Daoy (cell line): ENCODE data around the gene TSPAN3. TPM values are rescaled to one million over a fixed set of nuclear protein-coding genes. Genes with fewer than 3 reads are reported as not detected.

Experiments used
- DNase-seq: peaks from one replicate; pipeline ENCODE4 v3.0.0-alpha.2; 2015; ENCODE audit warnings: low read depth
- total RNA-seq: library from RNA; depleted of rRNA; stranded (reverse); fragments of >200 nt; shearing (Covaris generic); gene quantifications from 2 replicates; pipeline ENCODE4 v1.2.3, GENCODE V29; 2014

TSPAN3 gene
- total RNA-seq, 1 experiment from 2014 or later, result 181 TPM

DNA sequence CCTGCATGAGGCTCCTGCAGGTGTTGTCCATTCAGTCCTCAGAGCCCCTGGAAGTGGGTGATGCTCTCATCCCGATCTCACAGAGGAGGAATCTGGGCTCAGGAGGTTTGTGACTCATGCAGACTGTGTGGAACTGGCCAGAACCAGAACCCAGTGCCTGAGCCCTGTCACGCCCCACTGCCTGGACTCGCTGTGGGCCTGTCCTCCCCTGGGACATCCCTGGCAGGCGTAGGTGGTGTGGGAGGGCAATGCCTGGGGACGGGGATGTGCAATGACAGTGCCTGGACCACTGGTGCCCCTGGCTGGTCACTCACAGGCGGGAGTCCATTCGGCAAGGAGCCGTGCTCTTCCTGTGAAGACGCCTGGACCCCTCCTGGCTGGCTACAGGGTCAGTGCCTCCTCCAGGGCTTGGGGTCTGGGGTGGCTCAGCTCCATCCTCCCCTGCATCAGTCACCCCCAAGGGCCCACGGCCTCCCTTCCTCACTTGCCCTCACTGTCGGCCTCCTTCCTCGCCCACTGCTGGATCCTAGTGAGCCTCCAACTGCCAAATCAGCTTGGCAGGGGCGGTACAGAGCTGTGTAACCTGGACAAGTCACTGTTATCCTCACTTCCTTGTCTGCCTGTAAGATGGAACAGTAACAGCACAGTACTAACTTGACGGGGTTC is 61.1 kb downstream of the TSPAN3 start:
- DNase-seq, result peak; percentile 43

DNA sequence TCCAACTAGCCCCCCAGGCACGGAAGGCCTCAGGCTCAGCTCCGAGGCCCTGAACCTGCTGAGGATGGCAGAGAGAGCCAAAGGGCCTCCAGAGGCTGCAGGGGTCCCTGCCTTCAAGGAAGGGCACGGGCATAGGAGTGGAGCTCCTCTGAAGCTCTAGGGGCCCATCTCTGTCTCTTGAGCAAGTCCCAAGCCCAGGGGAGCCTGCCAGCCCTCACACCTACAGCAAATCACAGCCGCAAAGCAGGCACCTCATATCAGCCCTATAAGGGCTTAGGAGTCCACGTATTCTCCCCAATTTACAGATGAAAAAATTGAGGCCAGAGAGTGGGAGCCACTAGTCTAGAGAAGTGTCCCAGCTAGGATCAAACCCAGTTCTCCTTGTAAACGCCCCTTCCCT is 61.7 kb downstream of the TSPAN3 start:
- DNase-seq, result no peak

DNA sequence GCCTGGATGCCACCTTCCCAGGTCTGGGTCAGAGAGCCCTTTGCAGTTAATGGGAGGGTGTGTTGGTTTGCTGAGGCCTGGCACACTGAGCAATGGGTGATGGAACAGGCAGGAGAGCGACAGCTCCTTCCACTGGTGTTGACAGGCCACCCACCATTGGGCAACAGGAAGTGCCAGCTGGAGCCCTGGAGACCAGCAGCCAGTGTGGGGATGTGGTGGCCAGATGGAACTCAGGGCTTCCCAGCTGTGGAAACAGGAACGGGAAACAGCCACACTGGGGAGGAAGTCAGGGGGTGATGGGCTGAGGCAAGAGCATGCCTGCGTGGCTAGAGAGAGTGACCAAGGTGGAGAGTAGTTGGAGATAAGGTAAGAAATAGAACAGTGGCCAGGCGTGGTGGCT is 66.7 kb downstream of the TSPAN3 start:
- no peak for DNase-seq

DNA sequence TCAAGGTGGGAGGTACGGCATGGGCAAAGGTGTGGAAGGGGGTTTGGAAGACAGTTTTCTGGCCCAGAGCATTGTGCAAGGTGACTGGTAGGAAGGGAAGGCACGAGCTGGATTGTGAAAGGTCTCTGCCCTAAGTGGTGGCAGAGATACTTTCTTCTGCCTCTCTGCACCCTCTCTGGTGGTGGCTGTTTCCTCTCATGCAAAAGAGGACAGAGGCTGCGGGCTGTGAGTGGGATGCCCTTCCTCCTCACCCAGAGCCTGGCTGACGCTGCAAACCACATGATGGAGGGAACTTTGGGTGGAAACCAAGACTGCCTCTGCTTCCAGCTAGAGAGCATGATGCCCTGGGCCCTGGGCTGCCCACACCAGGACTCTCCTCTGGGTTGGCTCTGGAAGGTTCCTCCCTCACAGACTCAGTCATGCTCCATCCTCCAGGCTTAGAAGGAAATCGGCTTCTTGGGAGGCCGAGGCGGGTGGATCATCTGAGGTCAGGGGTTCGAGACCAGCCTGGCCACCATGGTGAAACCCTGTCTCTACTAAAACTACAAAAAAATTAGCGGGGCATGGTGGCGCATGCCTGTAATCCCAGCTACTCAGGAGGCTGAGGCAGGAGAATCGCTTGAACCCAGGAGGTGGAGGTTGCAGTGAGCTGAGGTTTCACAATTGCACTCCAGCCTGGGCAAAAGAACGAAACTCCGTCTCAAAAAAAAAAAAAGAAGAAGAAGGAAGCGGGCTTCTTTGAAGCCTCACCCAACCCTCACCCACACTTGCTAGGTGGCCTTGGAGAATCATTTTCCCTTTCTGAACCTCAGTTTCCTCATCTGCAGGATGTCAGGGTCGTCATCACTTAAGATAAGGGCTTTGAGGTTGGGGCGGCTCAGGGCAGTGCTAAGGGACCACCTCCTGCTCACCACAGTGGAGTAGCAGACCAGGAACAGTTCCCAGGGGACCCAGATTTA is 67.7 kb downstream of the TSPAN3 start:
- DNase-seq, result no peak

DNA sequence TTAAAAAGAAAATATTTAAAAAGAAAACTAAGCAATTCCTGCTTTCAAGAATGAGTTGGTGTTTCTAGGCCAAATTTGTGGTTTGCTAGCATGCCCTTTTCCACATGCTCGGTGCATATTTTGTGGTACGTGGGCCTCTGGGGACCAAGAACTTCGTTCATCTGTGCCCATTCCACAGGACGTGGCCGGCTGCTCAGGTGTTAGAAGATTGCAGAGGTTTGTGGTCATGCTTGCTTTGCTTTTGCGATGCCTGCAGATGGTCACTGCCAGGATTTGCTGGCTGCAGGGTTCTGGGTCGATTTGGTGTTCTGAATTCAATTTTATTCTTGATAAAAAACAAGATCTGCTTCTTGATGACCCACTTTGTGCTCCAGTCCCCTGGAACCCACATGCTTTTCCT is 68.5 kb downstream of the TSPAN3 start:
- DNase-seq, result no peak

DNA sequence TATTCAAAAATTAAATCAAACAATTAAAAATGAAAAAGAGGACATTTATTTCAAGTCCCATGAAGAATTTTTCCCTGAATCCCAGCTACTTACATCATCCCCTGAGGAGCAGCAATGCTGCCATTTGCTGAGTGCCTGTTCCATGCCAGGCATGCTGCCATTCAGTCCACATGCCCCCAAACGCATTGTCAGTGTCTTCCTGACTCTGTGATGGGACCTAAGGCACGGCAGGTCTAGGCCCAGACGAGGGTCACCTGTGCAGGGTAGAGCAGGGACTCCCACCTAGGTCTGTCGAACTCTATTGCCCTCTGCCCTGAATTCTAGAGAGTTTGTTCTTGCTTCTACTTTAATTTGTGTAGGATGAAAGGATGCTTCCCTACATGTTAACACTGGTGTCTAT is 68.9 kb downstream of the TSPAN3 start:
- DNase-seq, result no peak

DNA sequence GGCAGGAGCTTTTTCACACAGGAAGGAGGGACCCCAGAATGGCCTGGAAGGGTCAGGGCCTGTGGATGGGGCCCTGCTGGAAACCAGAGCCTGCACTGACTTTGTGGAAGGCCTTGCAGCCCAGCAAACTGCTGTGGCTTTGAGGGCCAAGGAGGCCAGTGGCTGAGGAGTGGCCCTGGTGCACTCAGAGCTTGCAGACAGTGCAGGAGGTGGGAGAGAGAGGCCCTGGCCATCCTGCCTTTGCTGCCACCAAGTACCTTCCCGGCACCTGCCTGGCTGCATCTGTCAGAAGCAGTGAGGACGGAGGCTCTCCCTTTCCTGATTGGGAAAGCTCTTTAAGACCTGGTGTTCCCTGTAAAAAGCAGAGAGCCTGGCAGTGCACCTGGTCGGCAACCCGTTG is 69.6 kb downstream of the TSPAN3 start:
- no peak for DNase-seq

DNA sequence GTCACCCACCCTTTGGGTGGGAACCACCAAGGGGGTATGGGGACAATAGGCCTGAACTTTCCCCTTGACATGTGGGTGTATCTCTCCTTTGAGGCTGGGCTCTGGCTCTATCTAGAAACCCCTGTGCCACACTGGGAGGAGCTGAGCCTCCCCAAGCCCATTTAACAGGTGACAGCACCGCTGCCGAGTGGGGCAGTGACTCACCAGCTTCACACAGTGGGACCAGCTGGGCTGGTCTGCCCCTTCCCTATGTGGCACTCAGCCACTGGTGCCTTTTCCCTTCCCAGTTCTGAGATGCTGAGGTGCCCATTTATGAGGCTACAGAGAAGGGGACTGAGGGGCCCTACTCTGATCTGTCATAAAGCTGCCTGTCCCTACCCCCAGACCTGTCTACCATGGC is 70.9 kb downstream of the TSPAN3 start:
- no peak for DNase-seq

DNA sequence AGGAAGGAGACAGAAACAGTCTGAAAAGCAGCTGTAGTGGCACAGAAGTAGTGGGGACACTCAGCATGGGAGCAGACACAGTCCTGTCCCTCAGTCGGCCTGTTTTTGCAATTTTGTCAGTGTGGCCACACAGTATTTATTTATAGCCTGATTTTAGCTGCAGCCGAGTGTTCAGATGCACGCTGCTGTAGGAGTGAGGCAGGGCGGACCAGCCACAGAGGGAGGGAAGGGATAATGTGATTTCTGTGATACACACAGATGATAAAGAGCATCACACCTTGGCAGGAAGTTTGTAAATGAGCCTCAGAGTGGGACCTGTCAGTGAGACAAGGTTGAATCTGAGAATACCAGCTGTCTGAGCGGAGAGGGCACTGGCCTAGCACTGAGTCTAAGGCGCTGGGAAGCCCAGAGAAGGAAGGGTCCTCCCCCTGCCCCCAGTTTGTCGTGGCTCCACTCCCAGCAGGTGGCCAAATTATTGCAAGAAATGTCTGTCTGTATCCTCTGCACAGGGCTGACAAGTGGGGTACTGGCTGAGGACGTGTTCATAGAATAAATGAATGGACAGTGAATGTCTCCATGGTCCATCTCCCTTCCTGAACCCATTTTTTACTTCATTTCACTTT is 72.1 kb downstream of the TSPAN3 start:
- no peak for DNase-seq

DNA sequence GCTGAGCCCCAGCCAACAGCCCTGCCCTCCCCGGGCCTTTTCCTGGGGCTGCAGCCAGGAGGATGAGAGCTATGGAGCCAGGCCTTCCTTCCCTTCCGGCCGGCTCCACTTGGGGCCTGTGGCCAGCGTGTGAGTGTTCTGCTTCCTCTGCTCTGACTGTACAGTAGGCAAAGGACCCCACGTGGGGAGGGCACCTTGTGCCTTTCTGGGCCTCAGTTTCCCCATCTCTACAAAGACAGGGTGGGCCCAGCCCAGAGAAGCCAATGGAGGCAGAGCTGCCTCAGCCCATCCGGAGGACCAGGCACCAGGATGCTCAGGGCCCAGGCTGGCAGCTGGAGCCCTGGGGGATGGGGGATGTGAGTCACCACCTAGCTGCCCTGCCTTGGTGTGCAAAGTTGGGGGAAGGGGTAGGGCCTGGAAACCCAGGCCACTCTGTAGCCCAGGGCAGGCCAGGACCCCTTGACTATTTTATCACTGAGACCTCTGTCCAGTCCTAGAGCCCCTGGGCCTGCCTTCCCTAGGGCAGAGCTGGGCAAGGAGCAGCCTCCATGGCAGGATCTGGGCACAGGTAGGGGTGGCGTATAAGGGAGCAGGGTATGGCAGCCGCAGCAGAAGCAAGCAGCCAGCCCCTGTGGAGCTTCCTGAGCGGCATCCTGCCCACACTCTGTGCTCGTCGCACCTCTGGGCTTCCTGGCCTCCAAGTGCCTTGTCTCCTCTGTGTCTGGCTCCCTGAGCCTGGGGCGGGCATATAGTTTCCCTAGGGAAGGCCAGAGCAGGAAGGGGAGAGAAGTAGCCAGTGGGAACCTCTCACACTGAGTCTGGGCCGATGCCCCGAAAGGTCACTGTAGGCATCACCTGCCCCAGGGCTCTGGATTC is 74.1 kb downstream of the TSPAN3 start:
- peak; percentile 67 for DNase-seq

DNA sequence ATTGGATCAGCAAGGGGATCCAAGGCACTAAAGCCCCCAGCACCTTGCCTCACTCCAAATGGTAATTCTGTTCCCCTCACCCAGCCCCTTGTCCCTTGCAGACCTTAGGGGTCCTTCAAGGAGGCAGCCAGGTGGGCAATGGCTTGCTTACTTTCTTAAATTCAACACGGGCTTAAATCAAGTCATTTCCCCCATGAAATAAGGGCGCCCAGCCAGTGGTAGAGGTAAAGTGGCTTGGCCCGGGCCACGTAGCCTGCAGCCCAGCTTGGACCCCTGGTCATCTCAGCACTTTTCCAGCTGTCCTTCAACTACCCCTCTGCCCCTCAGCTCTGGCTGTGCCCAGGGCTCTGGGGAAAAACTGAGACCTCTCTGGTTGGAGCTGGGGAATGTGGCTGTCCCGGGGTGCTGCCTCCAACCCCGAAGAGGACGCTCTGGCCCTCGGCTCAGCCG is 74.8 kb downstream of the TSPAN3 start:
- no peak for DNase-seq

DNA sequence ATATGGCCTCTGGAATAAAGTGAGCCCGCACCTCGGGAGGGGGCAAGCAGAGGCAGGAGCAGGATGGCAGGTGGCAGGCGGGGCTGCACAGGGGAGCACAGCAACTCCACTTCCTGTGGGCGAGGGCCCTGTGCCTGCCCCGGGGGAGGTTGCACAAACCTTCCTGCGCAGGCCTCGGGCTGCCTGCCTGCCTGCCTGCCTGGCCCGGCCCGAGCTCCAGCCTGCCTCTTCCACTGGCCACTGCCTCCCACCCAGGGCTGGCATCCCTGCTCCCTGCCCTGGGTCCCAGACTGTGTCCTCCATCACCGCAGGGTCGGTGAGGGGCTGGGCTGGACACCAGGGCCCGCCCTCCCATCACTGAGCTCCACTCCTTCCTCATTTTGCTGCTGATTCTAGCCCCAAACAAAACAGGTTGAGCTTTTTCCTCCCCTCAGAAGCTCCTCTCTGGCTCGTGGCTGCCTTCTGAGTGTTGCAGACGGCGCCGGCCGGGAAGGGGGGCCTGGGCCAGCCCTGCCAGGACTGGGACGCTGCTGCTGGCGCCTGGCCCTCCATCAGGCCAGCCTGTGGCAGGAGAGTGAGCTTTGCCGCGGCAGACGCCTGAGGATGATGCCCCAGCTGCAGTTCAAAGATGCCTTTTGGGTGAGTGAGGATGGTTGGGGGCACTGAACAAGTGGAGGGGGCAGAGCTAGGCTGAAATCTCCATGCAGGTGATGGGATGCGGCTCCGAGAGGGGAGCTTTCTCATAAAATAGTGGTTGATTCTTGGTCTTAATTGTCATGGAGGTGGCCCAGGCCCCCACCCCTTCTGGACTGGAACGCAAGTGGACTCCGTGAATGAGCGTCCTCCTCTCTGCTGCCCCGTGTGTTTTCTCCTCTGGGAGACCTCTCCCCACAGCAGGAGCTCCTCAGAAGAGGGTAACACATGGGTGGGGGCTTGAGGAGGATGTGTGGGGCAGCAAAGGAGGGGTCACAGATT is 75.7 kb downstream of the TSPAN3 start, which contains the start of gene PSTPIP1:
PSTPIP1 (plus strand) TSS at position 156 of the 975 bp plus-strand sequence; CDS start at position 604, 448 bp downstream.
- no peak for DNase-seq

DNA sequence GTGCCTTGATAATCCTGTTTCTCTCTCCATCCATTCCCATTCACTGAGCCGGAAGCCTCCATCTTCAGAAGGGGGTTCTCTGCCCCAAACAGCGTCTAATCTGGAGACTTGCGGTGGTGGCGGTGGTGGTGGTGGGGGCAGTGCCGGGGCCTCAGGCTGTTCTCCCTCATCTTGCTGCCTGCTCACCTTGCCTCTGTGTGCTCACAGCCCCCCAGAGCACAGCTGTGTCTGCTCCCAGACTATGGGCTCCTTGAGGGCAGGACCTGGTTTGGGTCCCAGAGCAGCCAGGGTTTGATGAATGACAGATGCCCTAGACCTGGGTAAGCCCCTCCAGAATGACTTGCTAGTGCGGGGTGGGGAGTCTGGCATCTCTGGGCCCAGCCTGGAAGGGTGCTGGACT is 76.4 kb downstream of the TSPAN3 start:
- no peak for DNase-seq

DNA sequence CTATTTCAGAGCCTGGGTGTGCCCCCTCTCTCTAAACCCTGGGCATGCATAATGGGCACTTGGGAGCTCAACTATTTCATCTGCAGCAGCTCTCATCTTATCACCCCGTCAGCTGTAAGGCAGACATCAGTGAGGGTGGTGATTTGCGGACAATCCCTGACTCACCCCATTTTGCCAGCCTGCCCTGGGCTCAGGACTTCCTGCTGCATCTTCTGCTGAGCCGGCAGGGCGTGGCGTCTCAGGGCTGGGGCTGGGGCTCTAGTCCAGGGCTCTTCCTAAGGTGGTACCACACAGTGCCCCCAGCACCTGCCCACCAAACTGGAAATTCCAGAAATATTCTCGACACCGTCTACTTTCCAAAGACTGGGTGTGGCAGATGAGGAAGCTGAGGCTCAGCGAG is 76.9 kb downstream of the TSPAN3 start:
- peak; percentile 59 for DNase-seq

DNA sequence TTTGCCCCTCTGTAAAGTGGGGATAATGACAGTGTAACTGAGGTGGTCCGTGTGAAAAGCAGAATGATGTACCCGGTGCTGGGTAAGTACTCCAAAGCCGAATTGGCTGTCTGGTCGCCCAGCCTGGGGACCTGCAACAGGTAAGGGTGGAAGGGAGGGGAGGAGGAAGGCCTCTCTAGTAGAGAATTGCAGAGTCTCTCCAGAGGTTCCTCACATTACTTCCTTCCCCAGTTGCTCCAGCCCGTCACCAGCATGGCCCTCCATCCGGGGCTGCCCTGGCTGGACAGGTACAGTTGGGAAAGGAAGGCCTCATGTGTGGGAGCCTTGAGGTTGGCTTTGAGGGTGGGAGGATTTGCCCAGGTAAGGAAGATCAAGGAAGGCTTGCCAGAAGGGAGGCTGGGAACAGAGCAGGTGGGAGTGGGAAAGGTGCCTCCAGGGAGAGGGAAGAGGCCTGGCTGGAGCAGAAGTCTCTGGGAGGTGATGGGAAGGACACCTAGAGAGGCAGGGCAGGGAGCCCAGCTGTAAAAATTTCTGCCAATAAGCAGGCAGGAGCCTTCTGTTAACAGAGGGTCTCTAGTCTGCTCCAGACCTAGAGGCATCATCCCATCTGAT is 77.7 kb downstream of the TSPAN3 start:
- DNase-seq, result no peak

DNA sequence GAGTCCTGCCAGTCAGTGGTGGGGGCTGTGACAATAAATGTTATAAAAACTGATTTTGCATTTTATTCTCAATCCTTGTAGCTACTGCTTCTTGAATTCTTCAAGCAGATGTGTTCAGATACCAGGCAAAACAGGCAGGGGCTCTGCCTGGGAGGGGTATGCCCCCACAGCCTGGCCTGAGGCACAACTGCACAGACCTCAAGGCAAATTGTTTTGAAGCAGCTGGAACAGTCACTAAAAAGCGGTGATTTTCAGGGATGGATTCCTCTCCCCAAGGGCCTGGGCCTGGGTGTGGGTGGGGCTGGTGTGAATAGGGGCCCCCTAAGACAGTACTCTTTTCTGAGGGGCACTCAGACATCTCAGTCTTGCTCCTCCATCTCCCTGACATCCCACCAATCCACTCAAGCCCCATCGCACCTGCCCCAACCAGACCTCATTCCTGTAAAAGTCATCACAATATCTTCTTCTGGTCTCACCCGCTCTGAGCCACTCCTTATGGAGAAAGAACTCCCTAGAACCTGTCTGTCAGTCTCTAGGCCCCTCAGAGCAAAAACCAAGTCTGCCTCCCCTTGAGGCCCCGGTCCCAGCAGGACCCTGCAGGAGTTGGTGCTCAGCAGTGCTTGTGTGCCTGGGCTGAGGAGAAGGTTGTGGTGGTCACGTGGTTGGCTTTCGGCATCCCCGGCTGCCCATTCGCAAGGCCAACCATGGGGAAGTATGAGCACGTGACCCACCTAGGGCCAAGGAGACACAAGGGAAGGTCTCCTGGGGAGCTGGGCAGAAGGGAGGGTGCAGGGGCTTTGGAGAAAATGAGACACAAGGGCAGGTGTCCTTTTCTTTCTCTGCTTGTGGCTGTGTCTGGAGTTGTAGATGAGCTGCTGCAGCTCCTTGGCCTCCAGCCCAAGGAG is 78.9 kb downstream of the TSPAN3 start:
- no peak for DNase-seq
